Thyroid gland (tissue), 4 donors: ENCODE results near the gene PCDHGA4. TPM values are rescaled to one million over a fixed set of nuclear protein-coding genes. Genes with fewer than 3 reads are reported as not detected.
"Not testable (repeated sequence)": the region's sequence is repeated elsewhere in the genome, so short reads cannot be mapped to it uniquely, and the experiment has no call there.

Experiments
- DNase-seq, 2 donors: peaks; one replicate each; pipeline ENCODE4 v3.0.0-alpha.2; 2019
- H3K27ac ChIP-seq, 3 donors: fragments of 200-600 bp; sonication (generic); 1 replicate in 2 of 3; 2 replicates in 1 of 3; pipeline ENCODE4 v1.5.1; 2016 to 2019; ENCODE audit warnings: mild to moderate bottlenecking in 1 of 3, moderate library complexity in 1 of 3
- H3K27me3 ChIP-seq: fragments of 200-600 bp; sonication (generic); one replicate; pipeline ENCODE4 v1.5.1; 2019
- H3K36me3 ChIP-seq, 2 donors: fragments of 200-600 bp; sonication (generic); one replicate each; pipeline ENCODE4 v1.5.1; 2016 to 2019
- H3K4me1 ChIP-seq, 2 donors: fragments of 200-600 bp; sonication (generic); one replicate each; pipeline ENCODE4 v1.5.1; 2017 to 2019
- H3K4me3 ChIP-seq, 3 donors: fragments of 200-600 bp; sonication (generic); replicated peaks in 1 of 3; 1 replicate in 2 of 3; 2 replicates in 1 of 3; pipeline ENCODE4 v1.5.1; 2016; ENCODE audit warnings: mild to moderate bottlenecking in 1 of 3
- H3K9me3 ChIP-seq: fragments of 200-600 bp; sonication (generic); one replicate; pipeline ENCODE4 v1.5.1; 2017
- CTCF ChIP-seq, 6 experiments: fragments of 200-600 bp in 3 of 6; fragments of 450-650 bp in 3 of 6; sonication (generic) in 3 of 6; IDR thresholded peaks; one replicate each; pipeline ENCODE4 v1.5.1; 2016 to 2019; ENCODE audit warnings: antibody characterized with exemption in 6 of 6, mild to moderate bottlenecking in 2 of 6, inconsistent platforms in 1 of 6, moderate library complexity in 1 of 6
- POLR2A ChIP-seq, 2 donors: fragments of 450-650 bp; IDR thresholded peaks; one replicate each; pipeline ENCODE4 v1.6.1; 2017; ENCODE audit warnings: antibody characterized with exemption in 2 of 2, mild to moderate bottlenecking in 2 of 2, moderate library complexity in 1 of 2
- WGBS, 2 donors: methylation state at CpG; one replicate each; pipeline ENCODE4 v1.1.5; 2017; 5-methylcytosine and 5-hydroxymethylcytosine counted together
- intact Hi-C: fragments of 100-400 bp; cut with DNase I; formaldehyde crosslinking; loops from one replicate; pipeline ENCODE4 v1.15.1; 2023
- total RNA-seq, 4 donors: library from RNA; depleted of rRNA; stranded (reverse); fragments of >200 nt; gene quantifications; one replicate each; pipeline ENCODE4 v1.2.3, GENCODE V29; 2016

PCDHGA4 gene
- total RNA-seq, 4 donors from 2014 or later: 3.5 to 7.7 (median 4.4) TPM

- DNase-seq: peak; percentile 23 to 32
- H3K36me3 ChIP-seq: no peaks in the 10 kb centered on the region
- H3K4me3 ChIP-seq: no peak overlapping the region
- H3K27ac ChIP-seq: no peak overlapping the region
- H3K4me1 ChIP-seq: no peaks in the 10 kb centered on the region
- TF ChIP-seq POLR2A (IDR thresholded peaks at IDR 0.05) (no peak), CTCF (IDR thresholded peaks at IDR 0.05) (no peak)
- no peaks in the 10 kb centered on the region for H3K9me3 ChIP-seq
- WGBS, 2 donors: 46 to 56% methylated on average over 14 of the region's 14 CpGs
- intact Hi-C loops: no loop called here
- H3K27me3 ChIP-seq: no peaks in the 10 kb centered on the region
Measured at GRCh38 chr5:141374627-141375026, 19.8 kb downstream of the PCDHGA4 start.

DNA sequence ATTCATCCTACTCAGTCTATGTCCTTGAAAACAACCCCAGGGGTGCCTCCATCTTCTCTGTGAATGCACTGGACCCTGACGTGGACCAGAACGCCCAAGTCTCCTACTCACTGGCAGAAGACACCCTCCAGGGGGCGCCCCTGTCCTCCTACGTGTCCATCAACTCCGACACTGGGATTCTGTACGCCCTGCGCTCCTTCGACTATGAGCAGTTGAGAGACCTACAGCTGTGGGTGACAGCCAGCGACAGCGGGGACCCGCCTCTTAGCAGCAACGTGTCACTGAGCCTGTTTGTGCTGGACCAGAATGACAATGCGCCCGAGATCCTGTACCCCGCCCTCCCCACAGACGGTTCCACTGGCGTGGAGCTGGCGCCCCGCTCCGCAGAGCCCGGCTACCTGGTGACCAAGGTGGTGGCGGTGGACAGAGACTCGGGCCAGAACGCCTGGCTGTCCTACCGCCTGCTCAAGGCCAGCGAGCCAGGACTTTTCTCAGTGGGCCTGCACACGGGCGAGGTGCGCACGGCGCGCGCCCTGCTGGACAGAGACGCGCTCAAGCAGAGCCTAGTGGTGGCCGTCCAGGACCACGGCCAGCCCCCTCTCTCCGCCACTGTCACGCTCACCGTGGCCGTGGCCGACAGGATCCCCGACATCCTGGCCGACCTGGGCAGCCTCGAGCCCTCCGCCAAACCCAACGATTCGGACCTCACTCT lies 20.8 kb downstream of the PCDHGA4 start:
- H3K4me1 ChIP-seq, H3K27ac ChIP-seq, H3K36me3 ChIP-seq, intact Hi-C loops, DNase-seq, H3K4me3 ChIP-seq, H3K27me3 ChIP-seq, H3K9me3 ChIP-seq: not testable (repeated sequence)
- WGBS, 2 donors: 38 to 42% methylated on average over 12 to 15 of the region's 48 CpGs

GRCh38 chr5:141382469-141383294 lies 27.9 kb downstream of the PCDHGA4 start, which contains the start of gene PCDHGA7:
Gene PCDHGA7 (plus strand): TSS chr5:141382742. CDS start chr5:141382900, 158 bp downstream.
- Histone ChIP-seq H3K27me3 (no peaks in the 10 kb centered on the region), H3K27ac (no peak within 1 kb of the TSS), H3K4me1 (no peaks in the 10 kb centered on the region), H3K9me3 (no peaks in the 10 kb centered on the region), H3K4me3 (peak within 1 kb of the TSS in 1 of 3 donors; percentile 16), H3K36me3 (no peaks in the 10 kb centered on the region)
- TF ChIP-seq CTCF (IDR thresholded peaks at IDR 0.05) (peak in 4 of 6 experiments; percentile 9 to 33 (median 30)), POLR2A (IDR thresholded peaks at IDR 0.05) (no peak)
- intact Hi-C loops: no loop called here
- WGBS, 2 donors: 9 to 17% methylated on average over 37 of the region's 37 CpGs
- DNase-seq: peak in 1 of 2 donors; percentile 22

DNA sequence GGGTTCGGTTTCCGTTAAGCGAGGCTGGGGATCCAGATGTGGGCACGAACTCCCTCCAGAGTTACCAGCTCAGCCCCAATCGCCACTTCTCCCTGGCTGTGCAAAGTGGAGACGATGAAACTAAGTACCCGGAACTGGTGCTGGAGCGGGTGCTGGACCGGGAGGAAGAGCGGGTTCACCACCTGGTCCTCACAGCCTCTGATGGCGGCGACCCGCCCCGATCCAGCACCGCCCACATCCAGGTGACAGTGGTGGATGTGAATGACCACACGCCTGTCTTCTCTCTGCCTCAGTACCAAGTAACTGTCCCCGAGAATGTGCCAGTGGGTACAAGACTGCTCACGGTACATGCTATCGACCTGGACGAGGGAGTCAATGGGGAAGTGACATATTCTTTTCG lies 28.5 kb downstream of the PCDHGA4 start:
- Histone ChIP-seq H3K4me3 (no peak overlapping the region), H3K27me3 (no peaks in the 10 kb centered on the region), H3K9me3 (no peaks in the 10 kb centered on the region), H3K4me1 (no peaks in the 10 kb centered on the region), H3K36me3 (no peaks in the 10 kb centered on the region), H3K27ac (no peak overlapping the region)
- DNase-seq: no peak
- TF ChIP-seq POLR2A (IDR thresholded peaks at IDR 0.05) (no peak), CTCF (IDR thresholded peaks at IDR 0.05) (no peak)
- intact Hi-C loops: no loop called here
- WGBS, 2 donors: 30 to 39% methylated on average over 21 of the region's 21 CpGs

- H3K36me3 ChIP-seq: no peaks in the 10 kb centered on the region
- H3K4me3 ChIP-seq: no peak overlapping the region
- H3K27me3 ChIP-seq: no peaks in the 10 kb centered on the region
- TF ChIP-seq POLR2A (IDR thresholded peaks at IDR 0.05): no peak
- no peak for TF ChIP-seq CTCF (IDR thresholded peaks at IDR 0.05)
- no peaks in the 10 kb centered on the region for H3K4me1 ChIP-seq
- DNase-seq: no peak
- no peaks in the 10 kb centered on the region for H3K9me3 ChIP-seq
- no peak overlapping the region for H3K27ac ChIP-seq
- 36 to 47% methylated on average over 26 to 39 of the region's 43 CpGs for WGBS, 2 donors
- intact Hi-C loops: no loop called here
Measured at GRCh38 chr5:141384471-141385267, 29.8 kb downstream of the PCDHGA4 start.
